GM04504 (cell line): ENCODE data around the gene SENP1.

Experiments used
- DNase-seq: peaks from one replicate; pipeline ENCODE4 v3.0.0-alpha.2; 2012; ENCODE audit warnings: low read depth

SENP1 gene

DNA sequence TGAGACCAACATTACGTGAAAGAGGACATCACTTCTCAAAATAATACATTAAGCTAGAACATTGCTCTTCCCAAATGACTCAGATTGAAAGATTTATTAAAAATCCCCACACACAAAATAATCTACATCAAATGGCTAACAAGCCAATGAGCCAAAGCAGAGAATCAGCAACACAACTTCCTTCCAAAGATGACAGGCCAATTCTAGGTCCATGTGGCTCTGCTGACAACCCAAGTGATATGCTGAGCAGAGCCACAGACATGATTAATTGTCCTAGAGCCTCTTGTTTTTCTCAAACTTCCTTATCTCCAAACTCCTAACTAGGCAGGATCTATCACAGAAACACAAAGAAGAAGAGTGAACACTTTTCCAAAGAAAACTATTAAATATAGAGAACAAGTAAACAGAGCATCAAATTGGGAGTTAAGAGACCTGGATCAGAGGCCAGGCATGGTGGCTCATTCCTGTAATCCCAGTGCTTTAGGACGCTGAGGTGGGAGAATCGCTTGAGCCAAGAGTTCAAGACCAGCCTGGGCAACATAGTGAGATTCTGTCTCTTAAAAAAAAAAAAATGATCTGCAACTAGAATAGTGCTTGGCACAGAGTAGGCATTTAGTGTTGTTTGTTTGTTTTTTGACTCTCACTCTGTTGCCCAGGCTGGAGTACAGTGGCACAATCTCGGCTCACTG is 38.5 kb downstream of the SENP1 start:
- DNase-seq, result no peak

DNA sequence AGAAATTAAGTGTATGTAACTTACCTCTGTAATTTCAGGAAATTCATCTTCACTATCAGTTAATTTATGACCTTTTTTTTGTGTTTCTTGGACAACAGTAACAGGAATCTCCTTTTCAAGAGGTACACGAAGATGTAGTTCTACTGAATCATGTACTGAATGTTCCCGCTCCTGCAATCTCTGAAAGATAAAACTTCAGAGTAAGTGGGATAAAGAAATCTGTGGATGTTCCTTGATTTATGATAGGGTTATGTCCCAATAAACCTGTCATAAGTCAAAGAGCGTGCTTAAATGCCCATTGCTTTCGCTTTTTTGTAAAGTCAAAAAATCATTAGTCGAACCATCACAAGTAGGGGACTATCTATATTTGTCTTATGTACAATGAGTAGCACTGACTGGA is 40.8 kb downstream of the SENP1 start:
- DNase-seq, result no peak

DNA sequence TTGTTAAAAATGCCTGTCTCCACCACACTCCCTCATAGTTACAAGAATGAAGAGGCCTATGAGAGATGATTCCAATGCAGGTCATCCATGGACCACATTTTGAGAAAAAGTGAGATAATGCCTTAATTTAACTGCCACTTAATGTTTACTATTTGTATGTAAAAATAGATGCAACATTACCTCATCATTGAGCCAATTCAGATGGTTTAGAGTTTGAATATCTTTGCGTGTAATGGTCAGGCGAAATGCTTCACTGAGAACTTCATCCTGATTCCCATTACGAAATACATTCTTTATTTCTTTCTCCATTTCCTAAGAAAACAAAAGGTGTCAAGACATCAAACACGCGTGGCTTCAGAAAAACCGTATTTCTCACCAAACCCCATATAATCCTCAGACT is 42.3 kb downstream of the SENP1 start:
- DNase-seq, result no peak

DNA sequence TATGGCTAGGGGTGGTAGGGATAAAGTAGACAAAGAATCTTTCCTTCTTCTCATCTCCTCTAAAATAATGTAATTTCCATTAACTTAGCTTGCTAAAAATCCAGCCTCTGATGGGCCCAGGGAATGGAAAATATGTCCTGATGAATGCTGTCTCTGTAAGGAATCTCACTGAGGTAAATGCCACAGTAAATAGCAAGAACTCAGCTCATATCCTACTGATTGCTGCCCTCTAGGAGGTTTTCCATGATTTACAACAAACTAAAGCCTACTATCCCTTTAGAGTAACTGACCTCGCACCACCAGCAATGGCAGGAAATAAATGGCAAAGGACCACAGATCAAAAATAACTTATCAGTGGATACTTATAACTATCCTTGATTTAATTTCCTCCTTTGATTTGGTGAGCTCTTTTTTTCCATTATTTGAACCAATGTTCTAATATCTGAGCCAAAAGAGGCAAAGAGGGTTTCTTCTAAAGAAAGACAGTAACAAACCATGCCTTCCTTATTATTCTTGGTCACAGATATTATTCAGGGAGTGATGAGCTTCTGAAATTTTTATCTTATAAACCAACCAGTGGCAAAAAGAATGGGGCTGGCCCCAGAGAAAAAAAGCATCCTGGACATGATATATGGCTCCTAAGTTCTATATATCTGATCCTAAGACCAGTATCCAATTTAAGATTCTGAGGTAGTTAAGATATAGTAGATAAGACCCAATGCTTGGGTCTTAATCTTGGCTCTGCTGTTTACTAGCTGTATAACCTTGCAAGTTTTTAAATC is 43.8 kb downstream of the SENP1 start:
- DNase-seq, result no peak

DNA sequence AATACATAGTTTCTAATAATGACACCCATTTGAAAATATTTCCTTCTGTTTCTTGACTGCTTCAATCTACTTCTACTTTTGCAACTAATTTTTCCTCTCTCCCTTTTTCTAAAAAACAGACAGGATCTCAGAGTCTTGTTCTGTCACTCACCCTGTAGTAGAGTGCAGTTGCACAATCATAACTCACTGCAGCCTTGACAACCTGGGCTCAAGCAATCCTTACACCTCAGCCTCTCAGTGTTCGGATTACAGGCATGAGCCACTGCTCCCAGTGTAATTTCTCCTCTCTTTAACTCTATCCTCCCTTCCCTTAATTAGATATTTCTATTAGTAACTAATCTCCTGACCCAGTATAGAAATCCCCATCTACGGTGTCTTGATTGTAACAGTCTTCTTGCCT is 45.4 kb downstream of the SENP1 start:
- no peak for DNase-seq

DNA sequence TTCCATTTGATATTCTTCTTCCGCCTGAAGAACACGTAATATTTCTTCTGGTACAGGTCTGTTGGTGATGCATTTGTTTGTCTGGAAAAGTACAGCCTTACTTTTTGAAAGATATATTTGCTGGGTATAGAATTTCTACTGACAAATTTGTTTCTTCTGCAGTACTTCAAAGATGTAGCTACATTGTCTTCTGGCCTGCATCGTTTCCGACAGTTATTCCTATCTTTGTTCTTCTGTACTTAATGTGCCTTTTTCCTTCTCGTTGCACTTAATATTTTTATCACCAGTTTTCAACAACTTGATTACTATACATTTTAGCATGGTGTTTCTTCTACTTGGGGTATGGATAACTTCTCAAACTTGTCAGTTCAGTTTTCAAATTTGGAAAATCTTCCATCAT is 47.1 kb downstream of the SENP1 start:
- no peak for DNase-seq

DNA sequence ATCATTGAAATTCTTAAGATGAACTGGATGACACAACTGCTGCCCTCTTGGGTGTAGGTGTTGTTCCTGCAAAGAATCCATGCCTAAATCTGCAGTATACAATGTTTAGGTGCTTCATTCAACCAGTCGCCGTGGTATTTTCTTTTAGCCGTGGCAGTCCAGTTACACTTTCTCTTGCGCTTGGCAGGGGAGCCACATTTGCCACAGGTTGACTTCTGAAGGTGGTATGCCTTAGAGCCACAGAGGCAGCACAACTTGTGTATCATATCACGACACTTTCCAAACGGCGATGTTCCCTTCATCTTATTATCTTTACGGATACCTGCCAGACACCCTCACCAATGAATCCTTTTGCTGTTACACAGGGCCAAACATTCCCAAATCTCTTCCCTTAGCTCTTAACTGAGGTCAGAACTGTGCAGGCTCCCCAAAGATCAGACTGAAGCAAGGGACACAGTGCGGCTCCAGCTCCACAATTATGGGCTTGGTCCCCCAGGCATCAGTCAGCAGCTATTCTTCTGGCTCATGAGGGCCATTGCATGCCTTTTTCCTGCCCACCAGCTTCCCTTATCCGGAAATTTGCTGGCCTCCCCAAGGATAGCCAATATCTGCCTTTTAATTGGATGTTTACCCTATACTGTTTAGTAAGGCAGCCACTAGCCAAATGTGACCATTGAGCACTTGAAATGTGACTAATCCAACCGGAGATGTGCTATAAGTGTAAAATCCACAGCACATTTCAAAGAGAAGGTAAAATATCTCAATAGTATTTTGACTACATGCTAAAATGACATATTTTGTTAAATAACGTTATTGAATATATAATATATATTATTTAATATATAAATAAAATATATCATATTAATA is 50.7 kb downstream of the SENP1 start:
- DNase-seq, result no peak

DNA sequence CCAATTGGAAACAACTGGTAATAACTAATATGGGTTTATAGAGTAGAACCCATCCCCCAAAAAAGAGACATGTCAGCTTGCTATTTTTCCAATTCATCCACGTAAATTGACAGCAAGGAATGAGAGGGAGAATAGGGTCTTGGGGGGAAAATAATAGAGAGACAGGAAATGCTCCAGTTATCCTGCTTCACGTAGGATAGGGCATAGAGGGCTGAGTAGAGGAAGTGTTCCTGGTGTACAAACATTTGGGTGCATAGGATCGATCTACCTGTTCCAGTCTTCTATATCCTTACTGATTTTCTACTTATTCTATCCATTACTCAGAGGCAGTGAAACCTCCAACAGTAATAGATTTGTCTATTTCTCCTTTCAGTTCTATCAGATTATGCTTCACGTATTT is 52.0 kb downstream of the SENP1 start:
- DNase-seq, result no peak

DNA sequence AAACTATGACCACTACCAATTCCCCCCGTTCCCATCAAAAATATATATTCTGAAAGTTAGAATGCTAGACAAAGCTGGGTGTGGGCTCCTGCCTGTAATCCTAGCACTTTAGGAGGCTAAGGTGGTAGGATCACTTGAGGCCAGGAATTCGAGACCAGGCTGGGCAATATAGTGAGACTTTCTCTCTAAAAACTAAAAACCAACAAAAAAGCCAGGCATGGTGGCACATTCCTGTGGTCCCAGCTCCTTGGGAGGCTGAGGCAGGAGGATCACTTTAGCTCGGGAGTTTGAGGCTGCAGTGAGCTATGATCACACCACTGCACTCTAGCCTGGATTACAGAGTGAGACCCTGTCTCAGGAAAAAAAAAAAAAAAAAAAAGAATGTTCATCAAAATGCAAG is 52.8 kb downstream of the SENP1 start:
- DNase-seq, result no peak

DNA sequence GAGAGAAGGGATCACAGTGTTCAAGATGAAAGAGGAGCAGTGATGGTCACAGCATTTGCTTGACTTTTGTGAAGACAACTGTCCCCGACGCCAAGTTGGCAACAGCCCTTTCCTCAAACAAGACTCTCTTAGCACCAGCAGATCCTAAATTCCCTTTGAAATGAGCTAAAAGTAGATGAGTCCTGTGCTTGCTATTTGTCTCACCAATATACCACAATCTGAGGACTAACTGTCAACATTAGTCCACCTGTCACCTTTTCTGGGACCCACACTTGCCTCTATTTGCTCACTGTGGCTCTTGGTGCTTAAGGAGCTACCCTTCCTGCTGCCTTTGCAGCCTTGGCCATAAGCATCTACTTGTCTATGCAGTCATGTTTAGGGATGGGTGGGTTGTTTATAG is 54.2 kb downstream of the SENP1 start:
- no peak for DNase-seq

DNA sequence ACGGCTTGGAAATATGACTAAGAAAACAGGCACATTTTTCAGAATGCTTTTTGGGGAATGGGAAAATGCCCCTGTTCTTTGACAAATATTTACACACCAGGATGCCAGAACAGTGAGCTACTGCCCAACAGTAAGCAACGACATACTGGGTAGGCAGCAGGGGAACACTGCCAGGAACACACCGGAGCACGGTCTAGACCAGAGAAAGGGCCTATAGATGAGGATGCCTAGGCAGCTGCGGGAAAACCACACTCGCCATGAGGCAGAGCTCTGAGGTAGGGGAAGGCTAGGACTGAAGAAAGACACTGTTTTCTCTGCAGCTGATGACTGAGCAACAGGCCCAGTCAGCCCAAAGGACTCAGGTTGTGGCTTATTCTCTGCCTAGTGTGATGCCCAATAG is 55.7 kb downstream of the SENP1 start:
- no peak for DNase-seq

DNA sequence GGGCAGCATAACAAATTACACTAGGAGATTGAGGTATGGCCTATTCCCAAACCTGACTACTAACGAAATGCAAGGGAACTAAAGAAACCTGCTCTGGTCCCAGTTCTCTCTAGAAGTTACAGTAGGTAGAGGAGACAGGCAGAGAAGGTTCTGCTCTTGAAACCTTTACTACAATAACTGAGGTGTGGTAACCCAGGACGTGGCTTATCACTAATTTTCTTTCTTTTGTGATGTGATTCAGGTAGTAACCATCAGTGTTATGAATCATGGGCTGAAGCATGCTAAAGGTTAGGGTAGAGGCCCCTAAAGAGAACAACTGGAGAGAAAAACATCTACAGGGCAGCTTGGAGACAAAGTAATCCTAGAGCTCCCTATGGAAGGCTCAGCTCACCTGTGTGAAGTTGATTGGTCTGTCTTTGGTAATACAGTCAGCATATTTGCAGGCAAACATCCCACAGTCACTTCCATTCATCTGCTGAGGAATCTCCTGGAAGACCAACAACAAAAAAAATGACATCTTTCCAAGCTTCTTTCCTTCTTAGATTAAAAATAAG is 59.8 kb downstream of the SENP1 start:
- DNase-seq, result no peak

DNA sequence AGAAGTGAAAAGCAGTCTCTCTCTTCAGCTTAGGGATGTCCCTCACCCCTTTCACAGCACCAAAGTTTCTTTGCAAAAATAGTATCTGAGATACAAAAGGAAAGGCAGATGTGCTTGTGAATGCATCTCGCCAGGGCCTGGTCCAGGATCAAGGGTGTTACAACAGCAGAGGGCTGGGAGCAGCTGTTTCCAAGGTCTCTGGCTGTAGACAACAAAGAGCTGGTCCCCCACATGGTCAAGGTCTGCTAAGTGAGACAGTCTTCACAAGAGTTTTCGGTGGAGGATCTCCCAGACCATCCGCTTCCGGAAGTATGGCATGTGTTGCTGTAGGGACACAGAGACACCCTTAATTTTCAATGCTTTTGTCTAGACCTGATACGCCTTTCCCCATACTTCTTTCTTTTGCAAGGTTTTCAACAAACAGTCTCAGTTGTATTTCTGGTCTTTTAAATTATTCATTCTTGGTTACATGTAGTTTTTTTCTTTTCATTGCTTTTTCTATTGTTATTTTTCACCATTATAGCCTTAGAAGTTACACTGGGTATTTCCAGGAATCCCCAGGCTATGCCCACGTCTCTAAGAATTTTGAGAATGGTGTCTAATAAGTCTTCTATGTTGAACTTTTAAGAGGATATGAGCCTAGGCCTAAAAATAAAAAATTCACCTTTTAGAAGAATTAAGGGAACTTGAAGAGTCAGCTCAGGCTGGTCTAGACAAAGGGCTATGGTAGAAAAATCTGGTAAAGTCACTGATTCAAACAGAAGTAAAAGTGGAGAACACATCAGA is 60.6 kb downstream of the SENP1 start:
- DNase-seq, result no peak

DNA sequence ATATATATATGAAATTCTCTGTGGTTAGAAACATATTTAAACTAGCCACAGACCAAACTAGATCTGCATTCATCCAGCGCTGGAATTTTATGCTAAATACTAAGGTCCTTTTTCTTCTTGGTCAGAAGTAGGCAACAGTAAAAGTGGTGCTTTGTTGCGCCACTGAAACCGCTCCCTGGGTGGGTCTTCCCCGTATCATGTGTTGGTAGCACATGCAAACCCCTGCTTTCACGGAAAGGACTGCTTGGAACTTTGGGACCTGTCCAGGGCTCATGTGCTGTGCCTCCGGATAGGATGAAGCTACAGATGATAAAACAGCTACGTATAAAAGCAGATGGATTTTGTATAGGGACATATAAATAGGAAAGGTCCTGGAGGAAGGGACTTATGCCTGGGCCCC is 61.5 kb downstream of the SENP1 start:
- DNase-seq, result no peak

DNA sequence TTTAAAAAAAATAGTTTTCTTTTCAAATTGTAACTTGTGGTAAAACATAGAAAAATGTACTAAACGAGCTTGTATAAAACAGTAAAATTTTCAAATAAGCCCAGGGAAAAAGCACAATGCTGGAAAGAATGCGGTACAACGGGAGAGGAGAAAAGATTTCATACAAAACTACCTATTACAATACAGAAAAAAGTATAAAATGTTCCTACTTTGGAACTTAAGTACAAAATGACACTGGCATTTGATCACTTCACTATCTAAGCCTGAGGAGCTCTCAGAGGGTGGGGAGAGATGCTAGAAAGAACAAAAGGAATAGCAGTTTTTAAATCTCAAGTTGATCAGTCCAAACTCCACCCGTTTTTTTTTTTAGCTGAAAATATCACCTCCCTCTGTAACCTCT is 62.1 kb downstream of the SENP1 start:
- no peak for DNase-seq

DNA sequence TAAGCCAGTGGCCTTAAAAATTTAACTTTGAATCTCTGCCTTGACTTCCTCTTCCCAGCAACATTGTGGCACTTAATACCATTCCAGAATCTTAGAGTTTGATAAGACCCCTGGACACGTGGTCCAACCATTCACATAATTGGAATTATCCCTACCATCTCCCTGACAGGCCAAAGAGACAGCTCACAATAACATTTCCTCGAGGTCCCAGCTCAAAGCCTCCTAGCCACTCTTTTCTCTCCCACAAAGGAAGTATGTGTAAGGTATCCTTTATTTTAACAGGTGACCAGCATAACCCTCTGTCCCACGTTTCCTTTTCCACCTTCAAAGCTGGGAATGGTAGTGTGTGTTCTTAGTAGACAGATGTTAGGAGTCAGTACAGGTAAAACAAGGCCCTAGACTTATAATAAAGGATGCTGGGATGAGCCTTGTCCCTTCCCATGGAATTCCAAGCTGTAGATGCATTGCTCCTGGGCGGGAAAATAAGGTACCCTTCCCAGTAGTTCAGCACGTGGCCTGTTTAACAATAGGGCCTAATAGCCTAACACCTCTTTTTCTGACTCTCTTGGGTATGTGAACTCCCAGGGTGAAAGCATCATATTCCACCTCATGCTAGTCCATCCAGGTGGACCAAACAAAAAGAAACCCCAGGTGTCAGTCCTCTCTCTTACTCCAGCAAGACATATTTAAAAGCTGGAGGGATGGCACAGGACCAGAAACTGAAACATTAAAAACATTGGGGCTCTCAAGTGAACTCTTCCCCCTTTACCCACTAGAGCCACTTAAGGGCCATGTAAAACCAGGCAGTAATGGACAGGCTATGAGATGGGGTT is 64.1 kb downstream of the SENP1 start:
- DNase-seq, result no peak

DNA sequence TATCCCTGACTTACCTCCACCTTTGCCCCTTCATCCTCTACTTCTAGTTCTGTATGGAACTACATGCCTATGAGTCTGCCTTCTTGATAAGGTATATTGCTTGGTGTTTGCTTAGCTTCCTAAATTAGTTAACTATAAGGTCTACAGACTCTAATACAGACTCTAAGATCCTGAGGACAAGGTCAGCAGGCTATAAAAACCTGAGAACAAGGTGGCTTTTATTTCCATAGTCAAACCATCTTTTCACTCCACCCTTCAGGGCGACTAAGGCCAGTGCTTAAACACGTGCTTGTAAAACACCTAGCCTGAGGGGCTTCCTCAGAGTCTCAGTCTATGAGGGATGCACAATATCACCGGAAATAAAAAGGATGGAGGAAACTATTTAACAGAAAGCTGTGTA is 65.5 kb downstream of the SENP1 start:
- DNase-seq, result no peak

DNA sequence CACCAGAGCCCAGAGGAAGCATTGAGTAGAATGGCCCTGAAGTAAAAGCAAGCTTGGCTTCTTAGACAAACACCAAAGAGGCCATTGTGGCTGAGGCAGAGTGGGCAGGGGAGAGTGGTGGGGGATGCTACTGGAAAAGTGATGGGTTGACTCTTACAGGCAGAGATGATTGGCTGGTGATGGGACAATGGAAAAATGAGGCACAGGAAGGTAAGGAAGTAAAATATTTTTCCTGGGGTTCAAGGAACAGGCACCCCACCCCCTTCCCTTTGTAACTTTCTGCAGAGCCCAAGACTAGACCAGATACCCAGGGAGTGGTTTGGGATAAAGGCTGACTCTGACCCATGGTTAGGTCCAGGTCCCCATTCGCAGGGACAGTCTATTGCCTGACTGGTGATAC is 66.7 kb downstream of the SENP1 start:
- no peak for DNase-seq

DNA sequence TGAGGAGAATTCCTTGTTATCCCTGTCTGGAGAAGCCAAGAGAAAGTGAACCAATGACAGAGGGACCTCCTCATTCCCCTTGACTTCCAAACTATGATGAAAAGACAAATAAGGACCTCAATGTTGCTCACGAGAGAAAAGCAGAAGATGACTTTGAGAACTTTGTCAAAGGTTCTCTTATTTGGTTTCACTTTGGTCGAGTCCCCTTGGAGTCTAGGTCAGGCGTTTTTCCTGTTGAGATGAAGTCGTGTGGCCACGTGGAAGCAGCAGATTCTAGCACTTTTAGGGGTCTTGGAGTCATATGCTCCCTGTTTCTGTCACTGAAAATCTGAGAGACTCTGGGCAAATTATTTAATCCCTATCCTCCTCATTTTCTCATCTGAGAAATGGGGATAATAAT is 67.8 kb downstream of the SENP1 start:
- no peak for DNase-seq

DNA sequence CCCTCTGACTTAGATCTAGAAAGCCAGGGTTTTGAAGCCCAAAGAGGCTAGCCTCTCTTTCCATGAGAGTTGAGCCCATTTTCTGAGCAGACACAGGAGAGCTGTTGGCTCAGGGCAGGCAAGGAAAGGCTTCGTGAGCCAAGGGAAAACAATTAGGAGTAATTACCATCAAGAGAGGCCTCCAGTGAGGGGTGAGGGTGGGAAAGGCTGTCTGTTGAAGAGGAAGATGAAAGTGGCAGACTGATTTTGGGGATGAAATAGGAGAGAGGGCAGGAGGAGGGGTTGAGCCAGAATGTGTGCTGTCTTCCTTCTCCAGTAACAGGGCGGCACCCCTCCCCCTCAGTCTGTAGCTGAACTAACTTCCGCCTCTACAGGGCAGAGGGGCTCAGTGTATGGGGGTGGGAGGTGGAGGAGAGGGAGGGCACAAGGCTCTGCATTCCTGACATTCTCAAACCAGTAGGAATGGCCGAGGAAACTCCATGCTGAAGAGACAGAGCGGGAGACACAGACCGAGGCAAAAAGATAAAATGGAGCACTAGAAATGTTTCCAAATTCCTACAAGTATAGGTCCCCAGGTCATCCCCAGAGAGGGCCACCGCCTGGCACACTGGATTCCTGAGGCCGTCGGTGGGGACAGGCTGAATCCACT is 68.5 kb downstream of the SENP1 start:
- DNase-seq, result no peak
